Suppressor macrophage treated with lipopolysaccharide for 4 hours (primary cell): ENCODE data around the gene CADPS2.

Experiments
- DNase-seq: peaks from one replicate; pipeline ENCODE4 v3.0.0-alpha.2; 2020

The CADPS2 gene

DNA sequence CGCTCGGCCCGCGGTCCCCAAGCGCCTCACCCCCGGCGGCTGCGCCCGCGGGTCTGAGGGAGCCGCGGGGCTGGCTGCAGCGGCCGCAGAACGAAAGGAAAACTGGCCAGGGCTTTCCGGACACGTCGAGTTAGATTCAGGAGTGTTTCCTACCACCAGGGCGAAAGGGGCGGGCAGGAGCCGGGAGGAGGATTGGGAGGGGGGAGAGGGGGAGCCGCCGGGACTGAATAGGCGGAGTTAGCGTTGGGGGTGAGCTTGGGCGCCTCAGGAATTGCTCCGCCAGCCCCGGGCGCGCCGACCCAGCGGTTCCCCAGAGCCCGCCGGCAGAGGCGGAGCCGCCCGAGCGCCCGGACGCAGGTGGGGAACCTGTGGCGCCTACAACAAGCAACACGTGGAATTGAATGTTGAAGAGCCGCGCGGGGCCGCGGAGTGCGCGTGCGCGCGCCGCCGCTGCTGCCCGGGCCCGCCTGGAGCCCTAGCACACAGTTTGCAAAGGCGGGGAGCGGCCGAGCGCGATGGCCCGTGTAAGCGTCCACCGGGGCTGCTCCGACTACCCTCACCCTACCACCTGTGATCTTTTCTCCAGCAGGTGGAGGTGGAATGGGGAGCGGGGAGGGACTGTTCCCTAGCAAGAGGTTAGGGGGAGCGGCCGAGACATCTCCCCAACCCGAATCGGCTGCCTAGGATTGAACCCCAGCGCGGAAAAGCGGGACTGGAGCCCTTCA lies at the start of gene CADPS2:
TSS of gene CADPS2 (minus strand) at position 104 of the 725 bp plus-strand sequence. CDS start 123 bp downstream, outside the sequence.
- DNase-seq, result peak; percentile 43

- no peak for DNase-seq
These were observed 49.4 kb upstream of the CADPS2 start for GRCh38 chr7:122935620-122936019.

GRCh38 chr7:122919643-122920181 lies 33.5 kb upstream of the CADPS2 start:
- DNase-seq, result no peak

- no peak for DNase-seq
These were observed 28.6 kb upstream of the CADPS2 start for GRCh38 chr7:122914812-122915211.

- no peak for DNase-seq
These were observed 27.3 kb upstream of the CADPS2 start for GRCh38 chr7:122913608-122914007.

DNA sequence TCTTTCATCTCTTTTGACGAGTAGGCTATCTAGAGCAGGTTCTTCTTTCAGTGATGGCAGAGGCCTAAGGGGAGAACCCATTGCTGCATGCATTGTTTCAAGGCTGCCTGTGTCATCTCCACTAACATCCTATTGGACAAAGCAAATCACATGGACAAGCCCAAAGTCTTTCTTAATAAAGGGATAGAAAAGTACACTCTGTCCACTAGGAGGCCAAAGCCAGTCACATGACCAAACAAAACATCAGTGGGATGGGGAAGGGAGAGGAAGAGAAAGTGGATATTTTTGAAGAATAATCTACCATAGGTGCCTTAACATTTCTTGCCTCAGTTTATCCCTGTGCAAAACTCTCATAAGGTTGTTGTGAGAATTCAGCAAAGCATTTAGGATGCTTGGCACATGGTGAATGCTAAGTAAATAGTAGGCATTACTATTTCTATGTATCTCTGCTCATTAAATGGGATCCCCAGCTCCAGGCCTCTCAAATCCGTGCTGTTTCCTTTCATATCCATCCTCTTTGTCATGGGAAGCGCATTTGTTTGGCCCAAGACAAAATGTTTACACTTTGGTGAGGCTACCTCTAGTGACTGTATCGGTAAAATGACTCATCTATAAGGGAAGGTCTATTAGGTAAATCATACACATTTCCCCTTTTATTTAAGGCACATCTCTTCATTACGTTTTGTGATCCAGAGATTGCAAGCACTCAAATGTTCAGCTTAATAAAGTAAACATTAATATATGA lies 16.7 kb upstream of the CADPS2 start:
- no peak for DNase-seq

GRCh38 chr7:122901250-122901649 lies 15.0 kb upstream of the CADPS2 start:
- DNase-seq, result no peak

DNA sequence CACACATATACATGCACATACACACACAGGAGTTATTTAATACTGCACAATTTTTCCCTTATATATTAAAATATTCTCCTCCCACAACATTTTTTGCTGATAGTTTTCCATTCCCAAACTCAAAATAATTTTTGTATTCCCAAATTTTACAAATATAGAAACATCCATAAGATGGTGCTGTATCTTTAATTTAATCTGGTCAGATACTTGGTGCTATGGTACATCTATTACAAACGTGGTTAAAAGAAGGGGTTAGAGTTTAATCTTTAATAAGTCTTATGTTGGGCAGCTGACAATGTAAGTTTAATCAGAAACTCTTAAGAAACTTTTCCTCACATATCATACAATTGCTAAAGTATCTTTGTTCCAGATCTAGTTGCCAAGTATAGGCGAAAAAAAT lies 10.2 kb upstream of the CADPS2 start:
- DNase-seq, result no peak

DNA sequence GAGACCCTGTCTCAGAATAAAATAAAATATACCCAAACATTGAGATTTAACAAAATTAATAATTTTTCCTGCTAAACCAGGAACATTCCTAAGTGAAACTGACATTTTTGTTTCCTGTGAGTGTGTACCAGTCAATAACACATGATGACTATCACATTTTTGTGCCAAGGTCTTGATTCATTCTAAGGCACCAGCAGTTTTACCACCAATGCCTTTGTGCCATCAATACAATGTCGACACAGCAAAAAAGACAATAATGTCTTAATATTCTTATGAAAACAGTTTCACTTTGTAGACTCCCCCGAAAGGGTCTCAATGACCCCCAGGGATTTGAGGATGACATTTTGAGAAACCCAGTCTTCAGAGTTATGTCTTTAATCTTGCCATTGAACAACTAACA lies 7.2 kb upstream of the CADPS2 start:
- no peak for DNase-seq

GRCh38 chr7:122889116-122889515 lies 2.9 kb upstream of the CADPS2 start:
- DNase-seq, result no peak

- no peak for DNase-seq
These were observed 1.6 kb upstream of the CADPS2 start for GRCh38 chr7:122887848-122888247.

DNA sequence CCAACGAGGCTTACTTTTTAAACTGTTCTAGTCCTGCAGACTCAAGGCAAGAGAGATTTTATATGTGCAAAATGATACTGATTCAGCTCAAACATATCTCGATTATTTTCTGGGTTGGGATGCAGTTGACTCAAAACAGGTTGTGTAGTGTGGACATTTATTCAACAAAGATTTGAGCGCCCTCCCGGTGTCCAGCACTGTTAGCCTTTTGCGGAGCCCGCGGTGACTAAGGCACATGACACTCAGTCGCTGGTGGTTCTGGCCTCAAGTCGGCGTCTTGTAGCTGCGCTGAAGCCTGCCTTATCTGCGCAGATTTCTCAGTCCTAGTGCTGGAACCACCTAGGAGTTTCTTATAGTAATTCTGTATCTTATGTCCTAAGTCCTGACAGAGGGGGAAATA lies 938 bp upstream of the CADPS2 start:
- peak; percentile 6 for DNase-seq

DNA sequence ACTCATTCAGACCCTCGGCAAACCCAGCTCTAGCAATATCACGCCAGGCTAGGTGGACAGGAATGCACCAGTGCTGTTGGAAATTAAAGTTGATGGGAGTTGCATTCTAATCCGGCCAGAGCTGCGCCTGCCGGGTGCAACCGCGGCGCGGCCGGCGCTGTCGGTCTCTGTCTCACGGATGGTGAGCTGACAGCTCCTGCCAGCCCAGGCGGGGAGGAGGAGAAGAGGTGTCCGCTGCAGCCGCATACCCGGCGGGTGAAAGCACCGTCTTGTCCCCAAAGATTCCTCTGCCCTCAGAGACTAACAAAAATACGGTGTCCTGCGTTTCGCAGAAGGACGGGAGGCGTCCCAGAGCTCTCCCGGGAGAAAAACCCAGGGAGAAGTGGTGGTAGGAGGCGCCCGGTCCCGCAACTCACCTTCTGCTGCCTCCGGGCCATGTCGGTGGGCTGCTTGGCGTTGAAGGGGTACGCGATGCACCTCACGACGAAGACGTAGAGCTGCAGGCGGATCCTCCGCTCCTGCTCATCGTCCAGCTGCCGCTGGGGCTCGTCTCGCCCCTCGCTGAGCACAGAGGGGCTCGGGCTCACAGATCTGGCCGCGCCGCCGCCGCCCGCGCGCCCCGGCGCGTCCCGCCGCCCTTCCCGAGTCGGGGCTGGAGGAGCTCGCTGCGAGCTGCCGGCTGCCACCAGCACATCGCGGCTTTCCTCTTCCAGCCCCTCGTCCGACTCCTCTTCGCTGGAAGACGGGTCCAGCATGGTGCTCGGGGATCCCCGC lies 490 bp downstream of the CADPS2 start:
- DNase-seq, result no peak

DNA sequence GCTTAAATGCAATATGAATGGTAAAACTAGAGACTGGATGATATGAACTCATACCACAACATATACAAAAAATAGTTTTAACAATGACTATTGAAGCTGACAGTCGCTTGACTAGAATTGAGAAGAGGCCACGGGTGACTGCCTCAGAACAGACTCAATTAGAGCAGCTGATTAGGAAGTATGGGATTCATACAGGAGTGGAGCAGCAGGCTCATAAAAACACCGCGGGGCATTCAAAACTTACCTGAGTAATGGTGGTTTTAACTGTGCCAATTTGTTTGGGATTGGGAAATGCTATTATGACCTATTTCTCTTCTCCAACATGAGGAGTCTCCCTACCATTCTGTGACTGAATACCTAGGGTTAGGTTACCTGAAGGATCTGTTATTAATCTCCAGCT lies 2.1 kb downstream of the CADPS2 start:
- no peak for DNase-seq

DNA sequence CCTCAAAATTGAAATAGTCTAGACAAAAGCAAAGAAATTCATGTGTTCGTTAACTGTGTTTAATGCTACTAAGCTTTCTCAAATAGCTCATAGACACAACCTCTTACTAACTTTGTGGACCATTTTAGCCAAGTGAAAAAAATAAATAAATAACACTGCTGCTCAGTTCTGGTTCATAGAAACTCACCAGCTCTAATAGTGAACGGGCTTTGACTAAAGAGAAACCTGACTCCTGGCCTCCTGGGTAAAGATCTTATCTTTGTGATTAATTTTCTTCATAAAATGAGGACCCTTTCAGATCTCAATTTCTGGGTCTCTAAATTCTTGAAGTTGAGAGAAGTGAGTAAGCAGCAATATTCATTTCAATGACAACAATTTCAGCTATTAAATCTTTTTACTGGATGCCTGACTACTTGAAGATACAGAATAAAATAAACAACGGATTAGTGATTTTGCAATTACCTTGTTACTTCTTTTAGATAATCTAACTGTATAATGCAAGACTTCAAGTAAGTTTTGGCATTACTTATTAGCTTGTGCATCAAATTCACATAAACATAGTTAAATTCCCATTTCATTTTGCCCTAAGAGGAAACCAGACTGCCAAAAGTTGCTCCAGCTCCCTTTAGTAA lies 3.1 kb downstream of the CADPS2 start:
- no peak for DNase-seq

DNA sequence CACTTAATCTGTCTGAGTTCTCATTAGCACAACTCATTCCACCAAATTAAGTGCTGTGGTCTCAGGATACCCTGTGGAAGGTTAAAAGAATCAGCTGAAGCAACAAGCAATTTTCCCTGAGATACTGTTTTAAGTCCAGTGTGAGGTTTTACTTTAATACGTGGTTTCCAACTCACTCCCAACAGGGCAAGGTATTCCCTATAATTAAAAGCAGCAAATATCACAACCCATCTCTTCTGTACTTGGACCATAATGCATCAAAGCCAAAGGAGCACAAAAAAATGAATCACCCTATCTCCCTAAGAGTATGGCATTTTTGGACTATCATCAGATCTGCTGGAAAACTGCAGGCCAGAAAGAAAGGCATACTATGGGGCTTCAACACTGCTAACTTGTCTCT lies 4.9 kb downstream of the CADPS2 start:
- DNase-seq, result no peak

- no peak for DNase-seq
These were observed 17.0 kb downstream of the CADPS2 start for GRCh38 chr7:122869260-122869659.

GRCh38 chr7:122867471-122867980 lies 18.7 kb downstream of the CADPS2 start:
- DNase-seq, result no peak

GRCh38 chr7:122864838-122865237 lies 21.4 kb downstream of the CADPS2 start:
- DNase-seq, result no peak

DNA sequence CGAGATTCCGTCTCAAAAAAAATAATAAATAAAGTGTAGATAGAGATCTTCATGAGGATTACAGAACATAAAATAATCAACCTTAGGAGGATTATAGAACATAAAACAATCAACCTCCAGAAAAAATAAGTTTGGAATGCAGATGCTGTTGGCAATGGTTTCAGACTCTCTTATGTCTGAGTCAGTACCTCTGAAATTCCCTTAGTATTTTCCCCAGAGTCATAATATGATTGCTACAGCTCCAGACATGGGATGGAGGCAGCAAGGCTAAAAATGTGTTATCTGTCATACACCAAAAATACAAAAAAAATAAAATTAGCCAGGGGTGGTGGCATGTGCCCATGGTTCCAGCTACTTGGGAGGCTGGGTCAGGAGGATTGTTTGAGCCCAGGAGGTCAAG lies 22.2 kb downstream of the CADPS2 start:
- DNase-seq, result no peak

- no peak for DNase-seq
These were observed 27.9 kb downstream of the CADPS2 start for GRCh38 chr7:122858320-122858719.

GRCh38 chr7:122850528-122850927 lies 35.7 kb downstream of the CADPS2 start:
- no peak for DNase-seq

DNA sequence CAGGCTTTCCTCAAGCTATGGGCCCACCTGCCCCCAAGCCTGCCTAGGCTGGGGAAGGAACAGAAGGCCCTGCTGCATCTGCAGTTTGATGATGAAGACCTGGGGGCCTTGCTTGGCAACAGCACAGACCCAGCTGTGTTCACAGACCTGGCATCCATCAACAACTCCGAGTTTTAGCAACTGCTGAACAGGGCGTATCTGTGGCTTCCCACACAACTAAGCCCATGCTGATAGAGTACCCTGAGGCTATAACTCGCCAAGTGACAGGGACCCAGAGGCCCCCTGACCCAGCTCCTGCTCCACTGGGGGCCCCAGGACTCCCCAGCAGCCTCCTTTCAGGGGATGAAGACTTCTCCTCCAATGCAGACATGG lies 36.3 kb downstream of the CADPS2 start:
- DNase-seq, result no peak
